Activated B cell treated with CpG ODN at 0.5 μM for 24 hours (primary cell): ENCODE measurements around the gene YBX3. TPM values are rescaled to one million over a fixed set of nuclear protein-coding genes. Genes with fewer than 3 reads are reported as not detected.

Source experiments
- ATAC-seq: fragments of 200-7000 bp; cut with Tn5 transposase; one replicate; pipeline ENCODE4 v1.10.0; 2021; ENCODE audit warnings: low read depth, mild to moderate bottlenecking, moderate library complexity
- CTCF ChIA-PET: fragments of 350-600 bp; sonication (Branson Sonifier 250); formaldehyde crosslinking; loops from one replicate; lab custom pipeline; 2021; ENCODE audit warnings: antibody characterized with exemption; lab: Charles Lee
- POLR2A ChIA-PET: fragments of 350-600 bp; sonication (Branson Sonifier 250); formaldehyde crosslinking; loops from one replicate; lab custom pipeline; 2021; ENCODE audit warnings: antibody characterized with exemption; lab: Charles Lee
- DNase-seq: peaks from one replicate; pipeline ENCODE4 v3.0.0; 2022
- H3K27ac Mint-ChIP-seq: one replicate; pipeline ENCODE4 v1.8.0; 2020; ENCODE audit warnings: mixed read lengths
- H3K27me3 Mint-ChIP-seq: one replicate; pipeline ENCODE4 v1.8.0; 2021; ENCODE audit warnings: mixed read lengths
- H3K36me3 Mint-ChIP-seq: one replicate; pipeline ENCODE4 v1.8.0; 2021; ENCODE audit warnings: low read depth, mixed read lengths
- H3K4me1 Mint-ChIP-seq: one replicate; pipeline ENCODE4 v1.8.0; 2021; ENCODE audit warnings: mixed read lengths
- H3K4me3 Mint-ChIP-seq: one replicate; pipeline ENCODE4 v1.8.0; 2020; ENCODE audit warnings: mild to moderate bottlenecking, mixed read lengths
- H3K9me3 Mint-ChIP-seq: one replicate; pipeline ENCODE4 v1.8.0; 2020; ENCODE audit warnings: mixed read lengths
- CTCF ChIP-seq: fragments of 200-600 bp; IDR thresholded peaks from one replicate; pipeline ENCODE4 v1.8.0; 2022; ENCODE audit warnings: antibody characterized with exemption, mild to moderate bottlenecking
- intact Hi-C: fragments of 100-400 bp; cut with micrococcal nuclease; formaldehyde crosslinking; loops from one replicate; pipeline ENCODE4 v1.15.1; 2024
- total RNA-seq: library from RNA; stranded (reverse); gene quantifications from 2 replicates; pipeline ENCODE4 v1.2.3, GENCODE V29; 2022

The YBX3 gene
- total RNA-seq, 1 donor from 2014 or later = 50.3 TPM

GRCh38 chr12:10718279-10718821 is 4.8 kb downstream of the YBX3 start:
- H3K4me1 Mint-ChIP-seq = peaks cover 24% of the 10 kb centered on the region
- peaks cover 22% of the 10 kb centered on the region for H3K36me3 Mint-ChIP-seq
- TF ChIP-seq CTCF = no peak
- peaks cover 10% of the 10 kb centered on the region for H3K27me3 Mint-ChIP-seq
- CTCF ChIA-PET = no interaction called here
- DNase-seq = no peak
- no peak overlapping the region for H3K27ac Mint-ChIP-seq
- ATAC-seq = no peak
- POLR2A ChIA-PET = no interaction called here
- H3K4me3 Mint-ChIP-seq = no peak overlapping the region
- H3K9me3 Mint-ChIP-seq = no peaks in the 10 kb centered on the region
- intact Hi-C loops = no loop called here

- H3K4me3 Mint-ChIP-seq = no peak overlapping the region
- no peak for TF ChIP-seq CTCF
- no peak overlapping the region for H3K27ac Mint-ChIP-seq
- POLR2A ChIA-PET = no interaction called here
- H3K36me3 Mint-ChIP-seq = peaks cover 30% of the 10 kb centered on the region
- H3K4me1 Mint-ChIP-seq = peaks cover 22% of the 10 kb centered on the region
- ATAC-seq (no peak), DNase-seq (no peak)
- CTCF ChIA-PET = no interaction called here
- no peaks in the 10 kb centered on the region for H3K9me3 Mint-ChIP-seq
- intact Hi-C loops = no loop called here
- peaks cover 10% of the 10 kb centered on the region for H3K27me3 Mint-ChIP-seq
These were observed 5.7 kb downstream of the YBX3 start for GRCh38 chr12:10717410-10717809.

- Mint-ChIP-seq H3K36me3 (peaks cover 31% of the 10 kb centered on the region), H3K9me3 (no peaks in the 10 kb centered on the region), H3K4me3 (no peak overlapping the region), H3K27me3 (peaks cover 8% of the 10 kb centered on the region), H3K27ac (no peak overlapping the region), H3K4me1 (peaks cover 16% of the 10 kb centered on the region)
- no peak for ATAC-seq
- TF ChIP-seq CTCF = no peak
- ChIA-PET POLR2A (no interaction called here), CTCF (no interaction called here)
- no peak for DNase-seq
- intact Hi-C loops = no loop called here
These were observed 6.3 kb downstream of the YBX3 start for GRCh38 chr12:10716704-10717315.

- DNase-seq (no peak), ATAC-seq (no peak)
- Mint-ChIP-seq H3K9me3 (no peaks in the 10 kb centered on the region), H3K27ac (no peak overlapping the region), H3K27me3 (peaks cover 6% of the 10 kb centered on the region), H3K4me3 (no peak overlapping the region), H3K36me3 (peaks cover 34% of the 10 kb centered on the region), H3K4me1 (peaks cover 13% of the 10 kb centered on the region)
- intact Hi-C loops = no loop called here
- CTCF ChIA-PET = no interaction called here
- no peak for TF ChIP-seq CTCF
- POLR2A ChIA-PET = no interaction called here
These were observed 6.8 kb downstream of the YBX3 start for GRCh38 chr12:10716277-10716676.

GRCh38 chr12:10715491-10715890 is 7.6 kb downstream of the YBX3 start:
- no peak for ATAC-seq
- no peaks in the 10 kb centered on the region for H3K9me3 Mint-ChIP-seq
- peaks cover 6% of the 10 kb centered on the region for H3K27me3 Mint-ChIP-seq
- CTCF ChIA-PET = no interaction called here
- DNase-seq = no peak
- H3K4me3 Mint-ChIP-seq = no peak overlapping the region
- no peak overlapping the region for H3K27ac Mint-ChIP-seq
- H3K36me3 Mint-ChIP-seq = peaks cover 36% of the 10 kb centered on the region
- TF ChIP-seq CTCF = no peak
- intact Hi-C loops = no loop called here
- peaks cover 7% of the 10 kb centered on the region for H3K4me1 Mint-ChIP-seq
- POLR2A ChIA-PET = no interaction called here
